A673 (cell line): ENCODE measurements around the gene MYRIP. TPM values are rescaled to one million over a fixed set of nuclear protein-coding genes. Genes with fewer than 3 reads are reported as not detected.

ENCODE experiments used
- BruUV-seq: library from RNA; stranded (reverse); fragments of 400-500 nt; replicated peaks from 2 replicates; lab custom pipeline; 2021; lab: Mats Ljungman, UMichigan
- CTCF ChIA-PET: fragments of 300-600 bp; sonication (Branson Sonifier 250); formaldehyde crosslinking; loops from one replicate; lab custom pipeline; 2022; ENCODE audit warnings: antibody characterized with exemption; lab: Charles Lee
- POLR2A ChIA-PET: fragments of 300-600 bp; sonication (Branson Sonifier 250); formaldehyde crosslinking; loops from one replicate; lab custom pipeline; 2022; ENCODE audit warnings: antibody characterized with exemption; ENCODE audit not compliant: low non-redundant PET; lab: Charles Lee
- DNase-seq: peaks from one replicate; pipeline ENCODE4 v3.0.0-alpha.2; 2015; ENCODE audit warnings: low spot score
- H3K27ac ChIP-seq: fragments of 200-600 bp; sonication (generic); 2 replicates; pipeline ENCODE4 v1.5.1; 2016; ENCODE audit warnings: mixed run types, low read depth, mild to moderate bottlenecking, mixed read lengths, antibody characterized with exemption, low read length; ENCODE audit not compliant: poor library complexity, severe bottlenecking
- H3K27me3 ChIP-seq: fragments of 200-600 bp; sonication (generic); replicated peaks from 2 replicates; pipeline ENCODE4 v1.6.1; 2017; ENCODE audit warnings: mixed run types, low read depth, mild to moderate bottlenecking, mixed read lengths, antibody characterized with exemption, low read length; ENCODE audit not compliant: insufficient read depth, poor library complexity
- H3K36me3 ChIP-seq: fragments of 200-600 bp; sonication (generic); 2 replicates; pipeline ENCODE4 v1.6.1; 2016; ENCODE audit warnings: mixed run types, mild to moderate bottlenecking, mixed read lengths, antibody characterized with exemption, low read length; ENCODE audit not compliant: insufficient read depth, poor library complexity, severe bottlenecking
- H3K4me1 ChIP-seq: fragments of 200-600 bp; sonication (generic); 2 replicates; pipeline ENCODE4 v1.6.1; 2017; ENCODE audit warnings: mixed run types, mild to moderate bottlenecking, mixed read lengths, antibody characterized with exemption, low read length; ENCODE audit not compliant: insufficient read depth, poor library complexity, severe bottlenecking
- H3K4me3 ChIP-seq: fragments of 200-600 bp; sonication (generic); 2 replicates; pipeline ENCODE4 v1.5.1; 2016; ENCODE audit warnings: low read depth, mixed run types, mild to moderate bottlenecking, mixed read lengths, low read length; ENCODE audit not compliant: poor library complexity, severe bottlenecking
- H3K9me3 ChIP-seq: fragments of 200-600 bp; sonication (generic); 2 replicates; pipeline ENCODE4 v1.6.1; 2016; ENCODE audit warnings: mixed run types, low read depth, mild to moderate bottlenecking, mixed read lengths, antibody characterized with exemption, low read length; ENCODE audit not compliant: poor library complexity, severe bottlenecking
- CTCF ChIP-seq: fragments of 300-800, 200-600 bp; sonication (generic); conservative IDR thresholded peaks from 2 replicates; pipeline ENCODE4 v1.5.1; 2017; ENCODE audit warnings: low read depth, mild to moderate bottlenecking, antibody characterized with exemption, low read length, moderate library complexity, mixed read lengths
- EZH2 ChIP-seq: fragments of 200-600 bp; sonication (generic); IDR thresholded peaks from 2 replicates; pipeline ENCODE4 v1.6.1; 2017; ENCODE audit warnings: borderline replicate concordance, low read depth, mild to moderate bottlenecking, mixed read lengths, antibody characterized with exemption, low read length; ENCODE audit not compliant: poor library complexity, severe bottlenecking
- intact Hi-C: fragments of 100-400 bp; cut with micrococcal nuclease; formaldehyde crosslinking; loops from one replicate; pipeline ENCODE4 v1.10.0; 2022; ENCODE audit not compliant: unreplicated experiment
- total RNA-seq: library from RNA; stranded (reverse); gene quantifications from 2 replicates; pipeline ENCODE4 v1.2.3, GENCODE V29; 2021

Gene MYRIP
- total RNA-seq, 1 experiment from 2014 or later, result not detected

- POLR2A ChIA-PET, result no interaction called here
- Histone ChIP-seq H3K9me3 (no peaks in the 10 kb centered on the region), H3K36me3 (no peaks in the 10 kb centered on the region), H3K27me3 (no peaks in the 10 kb centered on the region), H3K4me1 (no peaks in the 10 kb centered on the region), H3K27ac (no peak overlapping the region), H3K4me3 (no peak overlapping the region)
- CTCF ChIA-PET, result no interaction called here
- intact Hi-C loops, result no loop called here
- TF ChIP-seq CTCF (no peak), EZH2 (no peak)
- no TSS peak for BruUV-seq
- no peak for DNase-seq
Measured at GRCh38 chr3:40143283-40144090, 334.1 kb downstream of the MYRIP start.

DNA sequence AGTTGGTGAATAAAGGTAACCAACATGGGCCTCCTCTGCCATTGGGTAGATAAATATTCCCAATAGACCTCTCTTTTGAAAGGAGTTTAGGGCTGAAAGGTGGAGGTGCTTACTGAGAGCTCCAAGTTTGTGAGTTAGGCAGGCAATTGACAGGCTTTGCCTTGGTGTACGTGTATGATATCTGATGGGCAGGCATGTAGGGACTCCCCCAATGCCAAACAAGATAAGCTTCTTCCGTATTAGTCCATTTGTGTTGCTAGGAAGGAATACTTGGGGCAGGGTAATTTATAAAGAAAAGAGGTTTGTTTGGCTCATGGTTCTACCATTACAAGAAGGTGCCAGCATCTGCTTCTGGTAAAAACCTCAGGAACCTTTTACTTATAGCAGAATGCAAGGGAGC lies 339.4 kb downstream of the MYRIP start:
- H3K4me1 ChIP-seq, result no peaks in the 10 kb centered on the region
- ChIA-PET POLR2A (no interaction called here), CTCF (no interaction called here)
- BruUV-seq, result no TSS peak
- H3K36me3 ChIP-seq, result no peaks in the 10 kb centered on the region
- DNase-seq, result no peak
- H3K27me3 ChIP-seq, result no peaks in the 10 kb centered on the region
- no peak overlapping the region for H3K4me3 ChIP-seq
- intact Hi-C loops, result no loop called here
- no peaks in the 10 kb centered on the region for H3K9me3 ChIP-seq
- TF ChIP-seq CTCF, result no peak
- TF ChIP-seq EZH2, result no peak
- no peak overlapping the region for H3K27ac ChIP-seq

GRCh38 chr3:40152482-40153133 lies 343.2 kb downstream of the MYRIP start:
- no TSS peak for BruUV-seq
- Histone ChIP-seq H3K9me3 (no peaks in the 10 kb centered on the region), H3K4me3 (no peak overlapping the region), H3K27me3 (no peaks in the 10 kb centered on the region), H3K4me1 (no peaks in the 10 kb centered on the region), H3K27ac (no peak overlapping the region), H3K36me3 (no peaks in the 10 kb centered on the region)
- intact Hi-C loops, result no loop called here
- DNase-seq, result no peak
- TF ChIP-seq CTCF (no peak), EZH2 (no peak)
- ChIA-PET CTCF (no interaction called here), POLR2A (no interaction called here)
